ENCODE results near the gene IL22RA1.

The IL22RA1 gene

GRCh38 chr1:24136956-24137539, 5.9 kb downstream of the IL22RA1 start:
- no peak overlapping the region for H3K9ac ChIP-seq (ENCODE audit: low read length in 2 of 2)
- H3K27me3 ChIP-seq (ENCODE audit: control insufficient read depth in 1 of 2, insufficient read depth in 2 of 2, low read length in 2 of 2): no peaks in the 10 kb centered on the region
- no peaks in the 10 kb centered on the region for H3K9me3 ChIP-seq (ENCODE audit: control insufficient read depth in 2 of 2, low read length in 2 of 2)
- no peaks in the 10 kb centered on the region for H3K36me3 ChIP-seq (ENCODE audit: control insufficient read depth in 2 of 2, insufficient read depth in 2 of 2, low read length in 2 of 2)
- H3K4me1 ChIP-seq (ENCODE audit: control insufficient read depth, insufficient read depth, low read length): no peaks in the 10 kb centered on the region
- no peak overlapping the region for H3K27ac ChIP-seq (ENCODE audit: low read length)
- no peak overlapping the region for H3K4me3 ChIP-seq (ENCODE audit: low read length in 2 of 2)

- no peak overlapping the region for H3K27ac ChIP-seq (ENCODE audit: low read length)
- no peaks in the 10 kb centered on the region for H3K36me3 ChIP-seq (ENCODE audit: control insufficient read depth in 2 of 2, insufficient read depth in 2 of 2, low read length in 2 of 2)
- no peaks in the 10 kb centered on the region for H3K4me1 ChIP-seq (ENCODE audit: control insufficient read depth, insufficient read depth, low read length)
- no peak overlapping the region for H3K9ac ChIP-seq (ENCODE audit: low read length in 2 of 2)
- no peaks in the 10 kb centered on the region for H3K27me3 ChIP-seq (ENCODE audit: control insufficient read depth in 1 of 2, insufficient read depth in 2 of 2, low read length in 2 of 2)
- peaks cover 2 to 4% of the 10 kb centered on the region in 2 donors for H3K9me3 ChIP-seq (ENCODE audit: control insufficient read depth in 2 of 2, low read length in 2 of 2)
- H3K4me3 ChIP-seq (ENCODE audit: low read length in 2 of 2): no peak overlapping the region
Measured at GRCh38 chr1:24134376-24134775, 8.6 kb downstream of the IL22RA1 start.

GRCh38 chr1:24133819-24134218, 9.1 kb downstream of the IL22RA1 start:
- no peaks in the 10 kb centered on the region for H3K27me3 ChIP-seq (ENCODE audit: control insufficient read depth in 1 of 2, insufficient read depth in 2 of 2, low read length in 2 of 2)
- no peaks in the 10 kb centered on the region for H3K36me3 ChIP-seq (ENCODE audit: control insufficient read depth in 2 of 2, insufficient read depth in 2 of 2, low read length in 2 of 2)
- H3K27ac ChIP-seq (ENCODE audit: low read length): no peak overlapping the region
- H3K9ac ChIP-seq (ENCODE audit: low read length in 2 of 2): no peak overlapping the region
- H3K9me3 ChIP-seq (ENCODE audit: control insufficient read depth in 2 of 2, low read length in 2 of 2): peaks cover 4 to 5% of the 10 kb centered on the region in 2 donors
- no peaks in the 10 kb centered on the region for H3K4me1 ChIP-seq (ENCODE audit: control insufficient read depth, insufficient read depth, low read length)
- no peak overlapping the region for H3K4me3 ChIP-seq (ENCODE audit: low read length in 2 of 2)

DNA sequence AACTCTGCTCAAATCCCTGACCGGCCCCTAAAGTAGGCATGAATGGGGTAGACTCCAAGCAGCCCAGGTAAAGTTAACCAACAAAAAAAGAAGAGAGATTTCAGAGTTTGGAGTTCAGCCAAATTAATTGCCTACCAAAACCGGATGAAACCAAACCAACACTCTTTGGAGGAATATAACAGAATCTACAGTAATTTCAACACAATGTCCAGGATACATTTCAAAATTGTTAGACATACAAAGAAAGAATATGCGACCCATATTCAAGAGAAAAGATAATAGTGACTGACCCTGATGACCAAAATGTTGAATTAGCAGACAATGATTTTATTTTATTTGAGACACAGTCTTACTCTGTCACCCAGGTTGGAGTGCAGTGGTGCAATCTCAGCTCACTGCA, 12.6 kb downstream of the IL22RA1 start:
- peaks cover 4 to 5% of the 10 kb centered on the region in 2 donors for H3K9me3 ChIP-seq (ENCODE audit: control insufficient read depth in 2 of 2, low read length in 2 of 2)
- H3K4me1 ChIP-seq (ENCODE audit: control insufficient read depth, insufficient read depth, low read length): no peaks in the 10 kb centered on the region
- no peak overlapping the region for H3K9ac ChIP-seq (ENCODE audit: low read length in 2 of 2)
- H3K27me3 ChIP-seq (ENCODE audit: control insufficient read depth in 1 of 2, insufficient read depth in 2 of 2, low read length in 2 of 2): no peaks in the 10 kb centered on the region
- H3K27ac ChIP-seq (ENCODE audit: low read length): no peak overlapping the region
- no peak overlapping the region for H3K4me3 ChIP-seq (ENCODE audit: low read length in 2 of 2)
- no peaks in the 10 kb centered on the region for H3K36me3 ChIP-seq (ENCODE audit: control insufficient read depth in 2 of 2, insufficient read depth in 2 of 2, low read length in 2 of 2)

- Histone ChIP-seq H3K4me3 (ENCODE audit: low read length in 2 of 2) (no peak overlapping the region), H3K4me1 (ENCODE audit: control insufficient read depth, insufficient read depth, low read length) (no peaks in the 10 kb centered on the region), H3K27me3 (ENCODE audit: control insufficient read depth in 1 of 2, insufficient read depth in 2 of 2, low read length in 2 of 2) (no peaks in the 10 kb centered on the region), H3K9me3 (ENCODE audit: control insufficient read depth in 2 of 2, low read length in 2 of 2) (peaks cover 4 to 5% of the 10 kb centered on the region in 2 donors), H3K9ac (ENCODE audit: low read length in 2 of 2) (no peak overlapping the region), H3K27ac (ENCODE audit: low read length) (no peak overlapping the region), H3K36me3 (ENCODE audit: control insufficient read depth in 2 of 2, insufficient read depth in 2 of 2, low read length in 2 of 2) (no peaks in the 10 kb centered on the region)
Measured at GRCh38 chr1:24127801-24128363, 15.1 kb downstream of the IL22RA1 start.

GRCh38 chr1:24127134-24127800, 15.7 kb downstream of the IL22RA1 start:
- no peak overlapping the region for H3K27ac ChIP-seq (ENCODE audit: low read length)
- H3K4me3 ChIP-seq (ENCODE audit: low read length in 2 of 2): no peak overlapping the region
- no peaks in the 10 kb centered on the region for H3K4me1 ChIP-seq (ENCODE audit: control insufficient read depth, insufficient read depth, low read length)
- H3K36me3 ChIP-seq (ENCODE audit: control insufficient read depth in 2 of 2, insufficient read depth in 2 of 2, low read length in 2 of 2): no peaks in the 10 kb centered on the region
- H3K9ac ChIP-seq (ENCODE audit: low read length in 2 of 2): no peak overlapping the region
- H3K9me3 ChIP-seq (ENCODE audit: control insufficient read depth in 2 of 2, low read length in 2 of 2): peaks cover 4 to 5% of the 10 kb centered on the region in 2 donors
- no peaks in the 10 kb centered on the region for H3K27me3 ChIP-seq (ENCODE audit: control insufficient read depth in 1 of 2, insufficient read depth in 2 of 2, low read length in 2 of 2)

- Histone ChIP-seq H3K4me1 (ENCODE audit: control insufficient read depth, insufficient read depth, low read length) (no peaks in the 10 kb centered on the region), H3K9me3 (ENCODE audit: control insufficient read depth in 2 of 2, low read length in 2 of 2) (peaks cover 4 to 5% of the 10 kb centered on the region in 2 donors), H3K27me3 (ENCODE audit: control insufficient read depth in 1 of 2, insufficient read depth in 2 of 2, low read length in 2 of 2) (no peaks in the 10 kb centered on the region), H3K36me3 (ENCODE audit: control insufficient read depth in 2 of 2, insufficient read depth in 2 of 2, low read length in 2 of 2) (no peaks in the 10 kb centered on the region), H3K27ac (ENCODE audit: low read length) (no peak overlapping the region), H3K9ac (ENCODE audit: low read length in 2 of 2) (no peak overlapping the region), H3K4me3 (ENCODE audit: low read length in 2 of 2) (no peak overlapping the region)
Measured at GRCh38 chr1:24126672-24127023, 16.3 kb downstream of the IL22RA1 start.

DNA sequence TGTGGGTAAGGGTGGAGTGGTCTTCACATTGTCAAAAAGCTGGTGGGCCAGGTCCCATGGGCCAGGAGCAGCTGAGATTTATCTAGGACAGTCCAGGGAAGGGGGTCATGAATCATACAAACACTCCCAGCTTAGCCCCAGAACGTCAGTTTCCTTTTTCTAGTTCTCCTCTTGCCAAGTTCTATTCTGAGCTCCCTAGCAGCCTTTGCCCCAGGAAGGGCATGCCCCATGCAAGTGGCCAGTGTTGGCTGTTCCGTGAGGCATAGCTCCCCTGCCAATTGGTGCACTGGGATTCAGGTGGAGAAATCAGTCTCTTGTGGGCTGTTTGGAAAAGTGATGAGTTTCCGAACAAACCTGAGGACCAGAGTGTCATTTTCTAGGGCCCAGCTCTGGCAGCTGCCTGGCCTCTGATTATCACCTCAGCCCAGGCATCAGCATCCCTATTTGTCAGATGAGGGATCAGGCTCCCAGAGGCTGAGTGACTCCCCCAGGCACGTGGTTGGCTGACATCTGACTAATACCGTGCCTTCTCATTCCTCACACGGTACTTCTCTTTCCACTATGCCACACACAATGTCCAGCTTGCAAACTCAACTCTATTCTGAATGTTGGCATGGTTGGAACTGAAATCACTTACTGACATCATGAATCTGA, 16.8 kb downstream of the IL22RA1 start:
- H3K9me3 ChIP-seq (ENCODE audit: control insufficient read depth in 2 of 2, low read length in 2 of 2): peaks cover 4 to 5% of the 10 kb centered on the region in 2 donors
- no peak overlapping the region for H3K9ac ChIP-seq (ENCODE audit: low read length in 2 of 2)
- H3K4me1 ChIP-seq (ENCODE audit: control insufficient read depth, insufficient read depth, low read length): no peaks in the 10 kb centered on the region
- no peak overlapping the region for H3K4me3 ChIP-seq (ENCODE audit: low read length in 2 of 2)
- no peaks in the 10 kb centered on the region for H3K27me3 ChIP-seq (ENCODE audit: control insufficient read depth in 1 of 2, insufficient read depth in 2 of 2, low read length in 2 of 2)
- H3K27ac ChIP-seq (ENCODE audit: low read length): no peak overlapping the region
- H3K36me3 ChIP-seq (ENCODE audit: control insufficient read depth in 2 of 2, insufficient read depth in 2 of 2, low read length in 2 of 2): no peaks in the 10 kb centered on the region

- H3K27ac ChIP-seq (ENCODE audit: low read length): no peak overlapping the region
- H3K36me3 ChIP-seq (ENCODE audit: control insufficient read depth in 2 of 2, insufficient read depth in 2 of 2, low read length in 2 of 2): no peaks in the 10 kb centered on the region
- H3K4me1 ChIP-seq (ENCODE audit: control insufficient read depth, insufficient read depth, low read length): peaks cover 2% of the 10 kb centered on the region
Measured at GRCh38 chr1:24125456-24125855, 17.5 kb downstream of the IL22RA1 start.

DNA sequence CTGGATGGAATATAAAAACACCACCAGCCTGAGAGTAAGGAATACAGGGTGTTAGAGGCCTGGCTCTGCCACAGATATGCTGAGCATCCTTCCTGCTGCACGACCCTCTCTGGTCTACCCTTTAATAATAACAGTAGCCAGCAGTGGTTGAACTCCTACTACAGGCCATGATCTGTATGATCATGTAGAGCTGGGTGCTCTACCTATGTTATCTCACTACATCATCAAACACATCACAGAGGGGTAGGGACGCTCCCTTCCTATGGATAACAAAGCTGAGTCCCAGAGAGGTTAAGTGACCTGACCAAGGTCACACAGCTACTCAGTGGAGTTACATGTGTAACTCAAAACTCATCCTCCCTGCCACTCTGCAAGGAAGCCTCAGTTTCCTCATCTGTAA, 18.0 kb downstream of the IL22RA1 start:
- no peaks in the 10 kb centered on the region for H3K27me3 ChIP-seq (ENCODE audit: control insufficient read depth in 1 of 2, insufficient read depth in 2 of 2, low read length in 2 of 2)
- H3K4me1 ChIP-seq (ENCODE audit: control insufficient read depth, insufficient read depth, low read length): peaks cover 6% of the 10 kb centered on the region
- peaks cover under 1 to 5% of the 10 kb centered on the region in 2 donors for H3K9me3 ChIP-seq (ENCODE audit: control insufficient read depth in 2 of 2, low read length in 2 of 2)
- no peak overlapping the region for H3K27ac ChIP-seq (ENCODE audit: low read length)
- H3K36me3 ChIP-seq (ENCODE audit: control insufficient read depth in 2 of 2, insufficient read depth in 2 of 2, low read length in 2 of 2): no peaks in the 10 kb centered on the region
- H3K4me3 ChIP-seq (ENCODE audit: low read length in 2 of 2): no peak overlapping the region
- H3K9ac ChIP-seq (ENCODE audit: low read length in 2 of 2): no peak overlapping the region

More at GRCh38 chr1:24125456-24125855, 17.5 kb downstream of the IL22RA1 start:
- H3K27me3 ChIP-seq (ENCODE audit: control insufficient read depth in 1 of 2, insufficient read depth in 2 of 2, low read length in 2 of 2): no peaks in the 10 kb centered on the region
- peaks cover 4 to 5% of the 10 kb centered on the region in 2 donors for H3K9me3 ChIP-seq (ENCODE audit: control insufficient read depth in 2 of 2, low read length in 2 of 2)
- no peak overlapping the region for H3K9ac ChIP-seq (ENCODE audit: low read length in 2 of 2)
- H3K4me3 ChIP-seq (ENCODE audit: low read length in 2 of 2): no peak overlapping the region

Data from stomach smooth muscle (tissue), 2 donors.